ENCODE measurements around the gene PIM2. TPM values are rescaled to one million over a fixed set of nuclear protein-coding genes. Genes with fewer than 3 reads are reported as not detected.

Gene PIM2
- polyA plus RNA-seq (ENCODE audit: insufficient read length in 4 of 4), result 1 to 10 TPM; 5.8 to 9.2 (median 6.7) TPM

GRCh38 chrX:48918643-48919340 is at the start of gene PIM2:
TSS of gene PIM2 (minus strand) at chrX:48919024. CDS start at chrX:48918834, 190 bp downstream.
- peak; percentile 58 to 75 (median 70) for DNase-seq (ENCODE audit: low read depth in 4 of 4, low spot score in 3 of 4)

- DNase-seq (ENCODE audit: low read depth in 4 of 4, low spot score in 3 of 4), result no peak
Measured at GRCh38 chrX:48968377-48968776, 49.6 kb upstream of the PIM2 start.

DNA sequence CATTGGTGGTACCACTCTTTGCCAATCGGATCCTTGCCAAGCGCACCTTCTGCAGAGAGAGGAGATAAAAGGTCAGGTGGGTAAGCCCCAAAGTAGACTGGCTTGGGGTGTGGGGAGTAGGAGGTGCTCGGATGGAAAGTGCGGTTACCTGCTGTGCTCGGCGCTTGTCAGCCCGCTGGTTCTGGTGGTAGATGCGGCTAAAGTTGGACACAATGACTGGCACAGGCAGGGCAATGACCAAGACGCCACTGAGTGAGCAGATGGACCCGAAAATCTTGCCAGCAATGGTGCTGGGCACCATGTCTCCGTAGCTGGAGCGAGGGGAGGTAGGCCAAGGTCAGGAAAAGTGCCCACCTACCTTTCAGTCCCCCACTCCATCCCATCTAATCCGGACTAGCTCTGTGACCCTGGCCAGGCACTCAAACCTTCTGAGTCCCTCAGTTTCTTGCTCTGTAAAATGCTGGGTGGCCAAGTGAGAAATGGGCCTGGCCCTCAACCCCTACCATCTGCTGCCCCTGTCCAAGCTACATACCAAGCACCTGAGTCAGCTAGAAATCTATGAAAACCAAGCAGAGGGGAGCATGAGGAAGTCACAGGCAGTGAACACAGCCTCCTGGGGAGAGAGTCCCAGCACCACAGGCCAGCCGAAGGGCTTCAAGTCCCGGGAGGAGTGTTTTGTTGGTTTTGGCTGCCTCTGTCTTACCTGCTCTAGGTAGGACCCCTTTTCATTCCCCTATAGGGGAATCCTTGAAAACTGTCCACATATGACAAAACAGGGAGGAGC is 48.2 kb upstream of the PIM2 start:
- DNase-seq (ENCODE audit: low read depth in 4 of 4, low spot score in 3 of 4), result no peak

DNA sequence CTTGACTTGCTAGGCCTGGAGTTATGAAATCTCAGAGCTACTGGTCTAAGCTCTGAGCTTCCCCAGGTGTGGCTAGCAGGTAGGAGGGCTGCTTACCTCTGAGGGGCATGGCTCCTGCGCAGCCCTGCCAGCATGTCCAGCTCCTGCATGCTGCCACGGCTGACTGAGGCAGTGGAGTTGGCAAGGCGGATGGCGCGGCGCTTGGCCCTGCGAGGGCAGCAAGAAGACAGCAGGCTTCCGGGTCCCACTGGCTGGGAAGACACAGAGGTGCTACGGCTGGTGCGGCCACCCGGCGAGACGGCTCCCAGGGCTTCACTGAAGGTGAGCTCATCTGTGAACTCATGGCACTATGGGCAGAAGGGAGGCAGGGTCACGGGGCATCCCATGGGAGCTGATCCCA is 47.1 kb upstream of the PIM2 start:
- DNase-seq (ENCODE audit: low read depth in 4 of 4, low spot score in 3 of 4), result no peak

- no peak for DNase-seq (ENCODE audit: low read depth in 4 of 4, low spot score in 3 of 4)
Measured at GRCh38 chrX:48961585-48962091, 42.8 kb upstream of the PIM2 start.

DNA sequence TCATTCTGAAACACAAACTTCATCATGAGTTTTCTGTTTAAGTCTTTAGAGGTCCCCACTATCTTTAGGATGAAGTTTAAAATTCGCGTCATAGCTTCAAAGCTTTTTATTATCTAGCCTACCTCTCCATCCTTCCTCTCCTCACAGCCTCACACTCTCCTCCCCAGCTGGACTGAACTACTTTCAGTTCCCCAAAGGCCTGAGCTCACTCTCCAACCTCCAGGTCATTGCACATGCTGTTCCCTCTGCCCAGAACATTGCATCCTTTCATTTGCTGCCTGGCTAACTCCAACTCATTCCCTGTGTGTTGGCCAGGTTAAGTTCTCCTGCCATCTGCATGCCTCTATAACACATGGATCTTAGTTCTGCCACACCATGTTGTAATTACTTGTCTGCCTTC is 41.5 kb upstream of the PIM2 start:
- no peak for DNase-seq (ENCODE audit: low read depth in 4 of 4, low spot score in 3 of 4)

GRCh38 chrX:48958635-48959094 is 39.8 kb upstream of the PIM2 start:
- DNase-seq (ENCODE audit: low read depth in 4 of 4, low spot score in 3 of 4), result no peak

DNA sequence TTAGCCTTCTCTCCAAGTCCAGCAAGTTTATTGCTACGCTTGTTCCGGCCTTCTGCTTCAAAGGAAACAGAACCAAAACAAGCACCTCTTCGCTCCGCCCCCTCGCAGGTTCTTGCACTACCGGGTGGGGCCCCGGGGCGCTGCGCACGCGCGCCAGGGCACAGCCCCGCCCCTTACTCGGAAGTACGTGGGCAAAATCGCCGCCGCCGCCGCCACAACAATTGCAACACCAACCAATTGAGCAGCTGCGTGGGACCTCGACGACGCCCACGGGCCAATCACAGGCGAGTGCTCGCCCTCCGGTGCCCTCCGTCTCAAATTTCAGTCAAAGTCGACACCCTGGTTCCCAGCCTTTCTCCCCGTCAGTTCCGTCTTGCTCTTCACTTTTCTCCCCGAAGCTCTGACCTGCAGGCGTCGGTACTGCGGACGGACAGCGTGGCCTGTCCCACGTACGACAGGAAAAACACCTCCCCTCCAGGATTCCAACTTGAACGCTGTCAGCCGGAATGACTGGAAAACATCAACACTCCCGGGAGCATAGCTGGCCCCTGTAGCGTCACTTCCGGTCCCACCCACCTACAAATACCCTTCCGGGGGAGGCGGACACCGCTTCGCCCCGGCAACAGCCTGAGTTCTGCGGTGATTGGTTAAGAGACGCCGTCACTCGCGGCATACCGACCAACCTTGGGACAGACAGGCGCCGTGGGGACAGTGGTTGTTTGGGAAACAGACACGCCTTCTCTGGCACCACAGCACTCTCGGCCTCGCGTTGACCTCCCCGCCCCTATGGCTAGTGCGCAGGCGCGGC is 39.2 kb upstream of the PIM2 start:
- DNase-seq (ENCODE audit: low read depth in 4 of 4, low spot score in 3 of 4), result peak; percentile 87 to 93 (median 92)

DNA sequence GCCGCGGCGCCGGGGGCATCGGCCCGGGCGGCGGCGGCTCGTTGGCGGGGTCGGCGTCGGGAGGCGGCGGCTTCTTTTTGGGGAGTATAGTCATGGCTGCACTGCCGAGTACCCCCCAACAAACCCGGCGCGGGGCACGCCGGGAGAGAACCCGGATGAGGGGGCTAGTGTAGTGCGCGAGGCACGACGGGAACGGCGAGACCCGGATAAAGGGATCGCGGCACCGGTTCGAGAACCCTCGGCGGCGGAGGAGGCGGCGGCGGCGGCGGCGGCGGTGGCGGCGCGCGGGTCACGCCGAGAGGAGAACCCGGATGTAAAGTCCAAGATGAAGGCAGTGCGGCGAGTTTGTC is 38.6 kb upstream of the PIM2 start, which contains the start of gene OTUD5:
TSS of gene OTUD5 (minus strand) at position 131 of the 350 bp plus-strand sequence. CDS start at position 94, 37 bp downstream.
- no peak for DNase-seq (ENCODE audit: low read depth in 4 of 4, low spot score in 3 of 4)

- DNase-seq (ENCODE audit: low read depth in 4 of 4, low spot score in 3 of 4), result no peak
Measured at GRCh38 chrX:48956728-48957414, 38.0 kb upstream of the PIM2 start.

DNA sequence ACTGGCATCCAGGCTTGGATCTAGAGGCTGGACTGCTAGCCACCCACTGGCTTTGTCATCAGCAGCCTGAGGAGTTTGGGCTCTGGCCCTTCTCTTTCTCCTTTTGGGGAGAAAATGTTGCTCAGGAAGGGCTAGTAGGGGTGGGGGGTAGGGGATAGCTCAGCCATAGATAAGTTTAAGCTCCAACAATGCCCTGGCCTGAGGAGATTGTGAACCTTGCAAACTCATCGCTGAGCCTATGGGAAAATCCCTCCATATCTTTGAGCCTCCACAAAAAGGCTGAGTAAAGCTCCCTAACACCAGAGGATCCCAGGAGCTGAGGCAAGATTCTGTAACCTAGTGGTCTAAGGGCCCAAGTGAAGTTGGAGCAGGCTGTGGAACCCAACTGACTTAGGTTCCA is 29.8 kb upstream of the PIM2 start:
- DNase-seq (ENCODE audit: low read depth in 4 of 4, low spot score in 3 of 4), result no peak

DNA sequence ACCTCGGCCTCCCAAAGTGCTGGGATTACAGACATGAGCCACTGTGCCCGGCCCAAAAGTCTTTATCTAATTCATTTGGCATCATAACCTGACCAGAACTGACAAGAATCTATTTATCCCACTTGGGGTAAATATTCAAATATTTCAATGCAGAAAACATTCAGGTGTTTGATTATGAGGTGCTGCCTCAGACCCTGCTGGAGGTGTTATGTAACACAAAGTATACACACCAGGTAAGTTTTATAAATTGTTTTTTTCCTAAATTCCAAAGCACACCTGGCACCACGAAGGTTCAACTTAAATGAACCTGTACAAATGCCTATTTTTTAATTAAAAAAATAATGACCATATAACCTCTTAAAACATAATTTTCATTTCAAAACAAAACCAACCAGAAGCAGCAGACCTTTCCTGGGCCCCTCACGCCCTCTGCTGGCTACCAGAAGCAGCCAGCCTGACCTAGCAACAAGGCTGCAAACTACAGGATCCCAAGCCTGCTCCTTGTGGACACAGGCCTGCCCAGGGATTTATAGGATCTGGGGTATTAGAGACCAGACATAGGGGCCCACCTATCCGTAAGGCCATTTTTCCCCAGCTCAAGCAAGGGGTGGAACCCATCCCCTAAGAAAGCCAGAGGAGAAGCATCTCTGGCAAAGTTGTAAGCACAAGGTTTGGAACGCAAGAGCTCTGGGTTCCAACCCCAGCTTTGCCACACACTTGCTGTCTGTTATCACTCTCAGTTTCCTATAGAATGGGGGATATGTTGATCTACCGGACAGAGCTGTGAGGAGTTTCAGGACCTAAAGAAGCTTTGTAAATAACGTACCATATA is 26.9 kb upstream of the PIM2 start:
- no peak for DNase-seq (ENCODE audit: low read depth in 4 of 4, low spot score in 3 of 4)

- DNase-seq (ENCODE audit: low read depth in 4 of 4, low spot score in 3 of 4), result no peak
Measured at GRCh38 chrX:48942895-48943294, 24.1 kb upstream of the PIM2 start.

- DNase-seq (ENCODE audit: low read depth in 4 of 4, low spot score in 3 of 4), result no peak
Measured at GRCh38 chrX:48940404-48940955, 21.7 kb upstream of the PIM2 start.

DNA sequence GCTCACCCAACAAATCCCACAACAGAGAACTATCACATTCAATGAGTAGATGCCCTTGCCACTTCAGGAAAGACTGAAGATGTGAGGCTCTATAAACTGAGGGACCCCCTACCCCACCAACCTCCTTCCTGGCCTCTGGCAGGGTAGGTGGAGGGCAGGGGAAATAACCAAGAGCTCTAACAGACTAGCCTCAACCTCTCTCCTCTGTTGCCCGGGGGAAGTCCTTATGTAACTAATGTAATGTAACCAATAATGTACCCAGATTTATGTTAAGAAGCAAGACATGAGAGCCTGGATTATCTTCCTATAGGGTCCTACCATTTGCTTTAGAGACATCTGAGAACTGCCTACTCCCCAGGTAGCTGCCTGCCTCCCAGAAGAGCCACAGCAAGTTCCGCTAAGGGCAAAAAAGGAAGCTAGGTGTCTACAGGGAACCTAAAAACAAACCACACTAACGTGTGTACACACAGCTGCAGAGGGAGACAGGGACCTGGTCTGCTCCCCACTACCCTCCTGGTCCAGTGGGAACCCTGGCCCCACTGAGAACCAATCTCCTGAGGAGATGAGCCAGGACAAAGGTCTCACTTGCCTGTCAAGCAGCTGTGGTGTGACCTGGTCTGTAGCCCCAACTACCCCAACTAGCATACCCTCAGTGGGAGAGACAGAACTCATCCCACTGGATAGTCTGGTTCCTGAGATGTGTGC is 20.9 kb upstream of the PIM2 start:
- no peak for DNase-seq (ENCODE audit: low read depth in 4 of 4, low spot score in 3 of 4)

DNA sequence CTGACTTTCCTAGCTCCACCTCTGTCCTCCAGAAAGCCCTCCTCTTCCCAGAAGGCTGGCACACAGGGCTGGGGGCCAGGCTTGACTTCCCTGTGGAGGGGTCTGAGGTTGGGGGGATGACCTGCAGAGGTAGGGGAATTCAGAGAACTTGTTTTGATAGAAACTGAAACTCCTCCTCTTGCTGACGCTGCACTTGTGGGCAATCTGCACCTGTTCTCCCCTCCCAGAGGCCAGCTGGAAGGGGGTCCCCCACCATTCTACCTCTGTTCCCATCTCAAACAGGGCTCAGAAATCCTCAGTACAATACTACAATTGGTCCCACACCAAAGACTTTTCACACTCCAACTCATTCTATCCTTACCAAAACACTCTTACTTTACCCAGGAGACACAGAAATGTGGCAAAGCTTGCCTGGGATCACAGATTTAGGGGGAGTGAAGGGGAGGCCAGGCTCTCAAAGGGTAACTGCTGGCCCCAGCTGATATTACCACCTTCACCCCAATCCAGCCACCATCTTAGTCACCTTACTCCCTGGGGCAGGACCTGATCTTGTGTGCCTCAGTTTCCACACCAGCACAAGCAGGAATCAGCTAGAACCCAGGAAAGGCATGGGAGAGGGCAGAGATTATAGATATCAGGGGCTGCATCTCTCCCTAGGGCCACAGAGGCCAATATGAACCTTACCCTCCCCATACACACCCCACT is 20.0 kb upstream of the PIM2 start:
- no peak for DNase-seq (ENCODE audit: low read depth in 4 of 4, low spot score in 3 of 4)

- no peak for DNase-seq (ENCODE audit: low read depth in 4 of 4, low spot score in 3 of 4)
Measured at GRCh38 chrX:48937054-48937907, 18.5 kb upstream of the PIM2 start.

Data from left renal pelvis (tissue), 4 donors.